Mesenchymal stem cell (in vitro differentiated cells and primary cell): ENCODE results near the gene PLXDC1.
A peak's percentile ranks its signal among the peaks of the same experiment; 100 is the strongest.

Source experiments
- DNase-seq: peaks from one replicate; pipeline ENCODE4 v3.0.0-alpha.2; 2013
- H2AFZ ChIP-seq: one replicate; pipeline ENCODE4 v1.6.1; 2013; ENCODE audit warnings: low read depth, mild to moderate bottlenecking, control low read depth, inconsistent platforms, low read length, moderate library complexity
- H2AK5ac ChIP-seq: 2 replicates; pipeline ENCODE4 v1.6.1; 2013; ENCODE audit warnings: low read length, moderate library complexity, mild to moderate bottlenecking, inconsistent platforms; ENCODE audit not compliant: severe bottlenecking
- H2BK120ac ChIP-seq: one replicate; pipeline ENCODE4 v1.6.1; 2013; ENCODE audit warnings: low read depth, mild to moderate bottlenecking, inconsistent platforms, low read length, moderate library complexity
- H2BK12ac ChIP-seq, 2 experiments: one replicate each; pipeline ENCODE4 v1.6.1; 2013; ENCODE audit warnings: inconsistent platforms in 2 of 2, low read length in 2 of 2, mild to moderate bottlenecking in 2 of 2, moderate library complexity in 2 of 2, control low read depth in 1 of 2
- H2BK15ac ChIP-seq: one replicate; pipeline ENCODE4 v1.6.1; 2013; ENCODE audit warnings: mild to moderate bottlenecking, low read depth, inconsistent platforms; ENCODE audit not compliant: poor library complexity, severe bottlenecking
- H2BK5ac ChIP-seq: 2 replicates; pipeline ENCODE4 v1.6.1; 2013; ENCODE audit warnings: low read depth, mild to moderate bottlenecking, low read length, control low read depth, inconsistent platforms; ENCODE audit not compliant: poor library complexity, severe bottlenecking
- H3K14ac ChIP-seq, 2 experiments: one replicate each; pipeline ENCODE4 v1.6.1; 2013; ENCODE audit warnings: inconsistent platforms in 2 of 2, low read length in 2 of 2, control low read depth in 1 of 2, mild to moderate bottlenecking in 1 of 2, moderate library complexity in 1 of 2
- H3K18ac ChIP-seq, 2 experiments: one replicate each; pipeline ENCODE4 v1.6.1; 2013; ENCODE audit warnings: inconsistent platforms in 2 of 2, low read length in 2 of 2, control low read depth in 1 of 2, low read depth in 1 of 2, mild to moderate bottlenecking in 1 of 2
- H3K23ac ChIP-seq, 2 experiments: one replicate each; pipeline ENCODE4 v1.6.1; 2013; ENCODE audit warnings: inconsistent platforms in 2 of 2, low read length in 2 of 2, mild to moderate bottlenecking in 2 of 2, moderate library complexity in 2 of 2, control low read depth in 1 of 2
- H3K27ac ChIP-seq: 2 replicates; pipeline ENCODE4 v1.5.1; 2013; ENCODE audit warnings: mild to moderate bottlenecking, moderate library complexity, low read length, control low read depth, inconsistent platforms; ENCODE audit not compliant: poor library complexity, severe bottlenecking
- H3K27me3 ChIP-seq, 2 experiments: 2 replicates each; pipeline versions ENCODE4 v1.6.1 to v1.7.0; 2013; ENCODE audit warnings: low read length in 2 of 2, mild to moderate bottlenecking in 2 of 2, moderate library complexity in 2 of 2, control low read depth in 1 of 2, inconsistent platforms in 1 of 2; ENCODE audit not compliant: control insufficient read depth in 1 of 2, insufficient read depth in 1 of 2
- H3K36me3 ChIP-seq, 2 experiments: 2 replicates each; pipeline versions ENCODE4 v1.6.1 to v1.7.0; 2013; ENCODE audit warnings: low read length in 2 of 2, control low read depth in 1 of 2, inconsistent platforms in 1 of 2, low read depth in 1 of 2, mild to moderate bottlenecking in 1 of 2; ENCODE audit not compliant: insufficient read depth in 2 of 2, control insufficient read depth in 1 of 2
- H3K4ac ChIP-seq, 2 experiments: one replicate each; pipeline ENCODE4 v1.6.1; 2013; ENCODE audit warnings: inconsistent platforms in 2 of 2, low read length in 2 of 2, mild to moderate bottlenecking in 2 of 2, moderate library complexity in 2 of 2, control low read depth in 1 of 2, low read depth in 1 of 2
- H3K4me1 ChIP-seq: 2 replicates; pipeline ENCODE4 v1.6.1; 2013; ENCODE audit warnings: low read depth, low read length, control low read depth; ENCODE audit not compliant: control insufficient read depth, insufficient read depth
- H3K4me2 ChIP-seq: 2 replicates; pipeline ENCODE4 v1.6.1; 2013; ENCODE audit warnings: low read length, mild to moderate bottlenecking, inconsistent platforms; ENCODE audit not compliant: poor library complexity, severe bottlenecking
- H3K4me3 ChIP-seq, 2 experiments: 2 replicates each; pipeline versions ENCODE4 v1.5.1 to v1.7.0; 2013; ENCODE audit warnings: low read length in 2 of 2, mild to moderate bottlenecking in 2 of 2, control low read depth in 1 of 2, low read depth in 1 of 2; ENCODE audit not compliant: insufficient read depth in 1 of 2
- H3K79me1 ChIP-seq: replicated peaks from 2 replicates; pipeline ENCODE4 v1.6.1; 2013; ENCODE audit warnings: mild to moderate bottlenecking, control low read depth, low read length, inconsistent platforms; ENCODE audit not compliant: poor library complexity, severe bottlenecking
- H3K9ac ChIP-seq: 2 replicates; pipeline ENCODE4 v1.7.0; 2013; ENCODE audit warnings: mild to moderate bottlenecking, low read length, moderate library complexity
- H3K9me3 ChIP-seq: 2 replicates; pipeline ENCODE4 v1.7.0; 2013; ENCODE audit warnings: mild to moderate bottlenecking, low read length; ENCODE audit not compliant: control insufficient read depth
- H4K8ac ChIP-seq: one replicate; pipeline ENCODE4 v1.6.1; 2013; ENCODE audit warnings: inconsistent platforms, mild to moderate bottlenecking, low read length, moderate library complexity
- H4K91ac ChIP-seq: one replicate; pipeline ENCODE4 v1.6.1; 2013; ENCODE audit warnings: mild to moderate bottlenecking, low read length, inconsistent platforms
- WGBS: methylation state at CpG from one replicate; pipeline ENCODE4 v1.1.7; 2013; ENCODE audit warnings: mixed read lengths; 5-methylcytosine and 5-hydroxymethylcytosine counted together

The PLXDC1 gene

GRCh38 chr17:39194089-39194984 is 42.9 kb upstream of the PLXDC1 start:
- Histone ChIP-seq H4K8ac (peak overlapping the region; percentile 76), H2BK120ac (no peak overlapping the region), H3K36me3 (peaks cover 36 to 48% of the 10 kb centered on the region in 2 experiments), H3K4me2 (no peak overlapping the region), H3K9me3 (no peaks in the 10 kb centered on the region), H3K9ac (peak overlapping the region; percentile 74), H4K91ac (peak overlapping the region; percentile 75), H2BK12ac (peak overlapping the region; percentile 60 to 79), H3K4ac (peak overlapping the region; percentile 25 to 54), H3K4me3 (peak overlapping the region in 1 of 2 experiments; percentile 84), H2BK15ac (peak overlapping the region; percentile 19), H2AK5ac (no peak overlapping the region), H3K79me1 (peaks cover 38% of the 10 kb centered on the region), H2BK5ac (no peak overlapping the region), H3K23ac (peak overlapping the region in 1 of 2 experiments; percentile 34), H3K4me1 (peaks cover 21% of the 10 kb centered on the region), H3K27ac (no peak overlapping the region), H3K14ac (no peak overlapping the region), H2AFZ (no peak overlapping the region), H3K27me3 (no peaks in the 10 kb centered on the region), H3K18ac (peak overlapping the region; percentile 37 to 40)
- 39% methylated on average over 20 of the region's 20 CpGs for WGBS
- DNase-seq = peak; percentile 83

- H3K9me3 ChIP-seq = no peaks in the 10 kb centered on the region
- no peak overlapping the region for H2AFZ ChIP-seq
- DNase-seq = no peak
- no peak overlapping the region for H2BK120ac ChIP-seq
- H2BK5ac ChIP-seq = no peak overlapping the region
- H3K4me2 ChIP-seq = no peak overlapping the region
- H3K14ac ChIP-seq = no peak overlapping the region
- no peak overlapping the region for H4K8ac ChIP-seq
- no peak overlapping the region for H2BK15ac ChIP-seq
- H3K27me3 ChIP-seq = no peaks in the 10 kb centered on the region
- no peak overlapping the region for H3K23ac ChIP-seq
- no peak overlapping the region for H3K4me3 ChIP-seq
- peak overlapping the region; percentile 8 for H4K91ac ChIP-seq
- peak overlapping the region in 1 of 2 experiments; percentile 4 for H2BK12ac ChIP-seq
- H3K79me1 ChIP-seq = peaks cover 38% of the 10 kb centered on the region
- no peak overlapping the region for H3K9ac ChIP-seq
- peaks cover 21% of the 10 kb centered on the region for H3K4me1 ChIP-seq
- no peak overlapping the region for H3K4ac ChIP-seq
- H3K27ac ChIP-seq = no peak overlapping the region
- WGBS = 91% methylated on average over 7 of the region's 10 CpGs
- no peak overlapping the region for H2AK5ac ChIP-seq
- H3K18ac ChIP-seq = no peak overlapping the region
- H3K36me3 ChIP-seq = peaks cover 41 to 48% of the 10 kb centered on the region in 2 experiments
Observed at GRCh38 chr17:39193346-39193745, 41.9 kb upstream of the PLXDC1 start.

- Histone ChIP-seq H3K4me1 (peaks cover 21% of the 10 kb centered on the region), H3K9me3 (no peaks in the 10 kb centered on the region), H3K4me2 (no peak overlapping the region), H2BK15ac (no peak overlapping the region), H3K14ac (no peak overlapping the region), H3K18ac (no peak overlapping the region), H3K9ac (no peak overlapping the region), H2BK5ac (no peak overlapping the region), H3K36me3 (peaks cover 46 to 49% of the 10 kb centered on the region in 2 experiments), H3K27ac (no peak overlapping the region), H2BK120ac (no peak overlapping the region), H4K8ac (no peak overlapping the region), H3K23ac (no peak overlapping the region), H2AFZ (no peak overlapping the region), H3K4ac (no peak overlapping the region), H2BK12ac (peak overlapping the region in 1 of 2 experiments; percentile 4), H2AK5ac (no peak overlapping the region), H3K4me3 (no peak overlapping the region), H4K91ac (peak overlapping the region; percentile 8), H3K79me1 (peaks cover 38% of the 10 kb centered on the region), H3K27me3 (no peaks in the 10 kb centered on the region)
- DNase-seq = no peak
- 97% methylated on average over 15 of the region's 16 CpGs for WGBS
Observed at GRCh38 chr17:39192901-39193300, 41.5 kb upstream of the PLXDC1 start.

- H2BK5ac ChIP-seq = no peak overlapping the region
- peaks cover 38% of the 10 kb centered on the region for H3K79me1 ChIP-seq
- no peak overlapping the region for H3K4me2 ChIP-seq
- H3K23ac ChIP-seq = no peak overlapping the region
- H3K27me3 ChIP-seq = no peaks in the 10 kb centered on the region
- H2BK12ac ChIP-seq = no peak overlapping the region
- WGBS = 94% methylated on average over 9 of the region's 9 CpGs
- no peak overlapping the region for H2AFZ ChIP-seq
- no peak overlapping the region for H3K4ac ChIP-seq
- no peak overlapping the region for H4K8ac ChIP-seq
- no peak overlapping the region for H3K4me3 ChIP-seq
- H2BK120ac ChIP-seq = no peak overlapping the region
- H3K9me3 ChIP-seq = no peaks in the 10 kb centered on the region
- H3K18ac ChIP-seq = no peak overlapping the region
- DNase-seq = no peak
- H2BK15ac ChIP-seq = no peak overlapping the region
- H4K91ac ChIP-seq = no peak overlapping the region
- H3K36me3 ChIP-seq = peaks cover 56 to 59% of the 10 kb centered on the region in 2 experiments
- no peak overlapping the region for H3K14ac ChIP-seq
- no peak overlapping the region for H2AK5ac ChIP-seq
- H3K4me1 ChIP-seq = peaks cover 21% of the 10 kb centered on the region
- H3K9ac ChIP-seq = no peak overlapping the region
- H3K27ac ChIP-seq = no peak overlapping the region
Observed at GRCh38 chr17:39191750-39192510, 40.5 kb upstream of the PLXDC1 start.
